Head of caudate nucleus (tissue), 42 donors: Measurements from ENCODE around the gene CLCNKA.

Source experiments
- DNase-seq, 42 donors: peaks; one replicate each; pipeline versions ENCODE4 v3.0.0 to v3.0.0-alpha.2; 2020 to 2021; ENCODE audit warnings: mixed read lengths in 7 of 42
- intact Hi-C: fragments of 100-400 bp; cut with DNase I; formaldehyde crosslinking; loops from one replicate; pipeline ENCODE4 v1.15.0; 2022

Gene CLCNKA

GRCh38 chr1:16068356-16069270 lies 46.8 kb downstream of the CLCNKA start:
- intact Hi-C loops, result no loop called here
- DNase-seq, result peak in 27 of 42 donors; percentile 12 to 74 (median 50)

GRCh38 chr1:16070640-16071355 lies 49.0 kb downstream of the CLCNKA start:
- no peak for DNase-seq
- intact Hi-C loops, result no loop called here

GRCh38 chr1:16071614-16072013 lies 49.8 kb downstream of the CLCNKA start:
- DNase-seq, result no peak
- intact Hi-C loops, result no loop called here

GRCh38 chr1:16072095-16072494 lies 50.3 kb downstream of the CLCNKA start:
- DNase-seq, result no peak
- intact Hi-C loops, result no loop called here

GRCh38 chr1:16072616-16073484 lies 51.0 kb downstream of the CLCNKA start:
- DNase-seq, result peak in 1 of 42 donors; percentile 16
- intact Hi-C loops, result no loop called here

- intact Hi-C loops, result no loop called here
- DNase-seq, result peak in 15 of 42 donors; percentile 15 to 68 (median 29)
Measured at GRCh38 chr1:16073490-16074119, 51.8 kb downstream of the CLCNKA start, which contains the start of gene FAM131C. Gene FAM131C, minus strand, starts transcription at chr1:16073651. Its CDS starts 209 bp downstream, at chr1:16073442.

GRCh38 chr1:16074217-16074616 lies 52.4 kb downstream of the CLCNKA start:
- DNase-seq, result no peak
- intact Hi-C loops, result no loop called here

- intact Hi-C loops, result loop anchor here (5.0 kb wide), 1 partner anchor 162 kb away; the partner anchor contains the start of gene CPLANE2
- DNase-seq, result peak in 26 of 42 donors; percentile 21 to 71 (median 46)
Measured at GRCh38 chr1:16075337-16076030, 53.6 kb downstream of the CLCNKA start.

GRCh38 chr1:16076031-16076864 lies 54.4 kb downstream of the CLCNKA start:
- DNase-seq, result no peak

GRCh38 chr1:16076865-16077238 lies 55.0 kb downstream of the CLCNKA start:
- DNase-seq, result no peak
- intact Hi-C loops, result loop anchor here (5.0 kb wide), 1 partner anchor 160 kb away; the partner anchor contains the start of gene CPLANE2

More at GRCh38 chr1:16076031-16076864, 54.4 kb downstream of the CLCNKA start:
- intact Hi-C loops, result loop anchor here (5.0 kb wide), 1 partner anchor 161 kb away; the partner anchor contains the start of gene CPLANE2

GRCh38 chr1:16077406-16078245 lies 55.8 kb downstream of the CLCNKA start:
- intact Hi-C loops, result loop anchor here (2.0 to 5.0 kb wide), 2 partner anchors 109 to 160 kb away; partner anchors contain the start of gene CPLANE2
- DNase-seq, result no peak

GRCh38 chr1:16078925-16079656 lies 57.3 kb downstream of the CLCNKA start:
- DNase-seq, result peak; percentile 58 to 90 (median 82)
- intact Hi-C loops, result loop anchor here (2.0 to 5.0 kb wide), 2 partner anchors 108 to 158 kb away; partner anchors contain the start of gene CPLANE2

GRCh38 chr1:16080422-16081150 lies 58.8 kb downstream of the CLCNKA start:
- no peak for DNase-seq
- intact Hi-C loops, result loop anchor here (10.0 kb wide), 1 partner anchor 284 kb away; the partner anchor contains the start of gene SZRD1

GRCh38 chr1:16081636-16082035 lies 59.8 kb downstream of the CLCNKA start:
- DNase-seq, result no peak
- intact Hi-C loops, result loop anchor here (10.0 kb wide), 1 partner anchor 283 kb away; the partner anchor contains the start of gene SZRD1
